ENCODE measurements around the gene HEATR1.
"Not testable (repeated sequence)": the region's sequence is repeated elsewhere in the genome, so short reads cannot be mapped to it uniquely, and the experiment has no call there.

HEATR1 gene

GRCh38 chr1:236618507-236618906, 14.2 kb upstream of the HEATR1 start:
- Histone ChIP-seq H3K4me3 (no peak overlapping the region), H3K27me3 (ENCODE audit: low read depth) (no peaks in the 10 kb centered on the region), H3K9me3 (peaks cover 2% of the 10 kb centered on the region; the same call in 1 of the 2 replicates), H3K4me1 (no peaks in the 10 kb centered on the region), H3K36me3 (replicated peaks) (no peaks in the 10 kb centered on the region)
- DNase-seq (ENCODE audit: low spot score in 2 of 2) = no peak
- in situ Hi-C loops (cut with MboI; ENCODE audit: low sequenced_read_pairs) = loop anchor here (25.0 kb wide), 2 partner anchors 244 to 944 kb away; no protein-coding TSS in a partner anchor

GRCh38 chr1:236615399-236616148, 11.3 kb upstream of the HEATR1 start:
- Histone ChIP-seq H3K4me3 (no peak overlapping the region), H3K4me1 (no peaks in the 10 kb centered on the region), H3K36me3 (replicated peaks) (no peaks in the 10 kb centered on the region), H3K27me3 (ENCODE audit: low read depth) (peaks cover 6% of the 10 kb centered on the region; the same call in 1 of the 2 replicates), H3K9me3 (no peaks in the 10 kb centered on the region)
- DNase-seq (ENCODE audit: low spot score in 2 of 2) = no peak
- in situ Hi-C loops (cut with MboI; ENCODE audit: low sequenced_read_pairs) = loop anchor here (25.0 kb wide), 2 partner anchors 247 to 947 kb away; no protein-coding TSS in a partner anchor

- no peak for DNase-seq (ENCODE audit: low spot score in 2 of 2)
- peaks cover 6% of the 10 kb centered on the region; the same call in 1 of the 2 replicates for H3K27me3 ChIP-seq (ENCODE audit: low read depth)
- in situ Hi-C loops (cut with MboI; ENCODE audit: low sequenced_read_pairs) = loop anchor here (25.0 kb wide), 2 partner anchors 250 to 950 kb away; no protein-coding TSS in a partner anchor
- H3K9me3 ChIP-seq = no peaks in the 10 kb centered on the region
- H3K4me1 ChIP-seq = no peaks in the 10 kb centered on the region
- H3K4me3 ChIP-seq = no peak overlapping the region
- H3K36me3 ChIP-seq (replicated peaks) = no peaks in the 10 kb centered on the region
Measured at GRCh38 chr1:236612349-236612748, 8.0 kb upstream of the HEATR1 start.

GRCh38 chr1:236608930-236609726, 4.8 kb upstream of the HEATR1 start:
- Histone ChIP-seq H3K36me3 (replicated peaks) (no peaks in the 10 kb centered on the region), H3K4me1 (peaks cover 3% of the 10 kb centered on the region; the same call in 1 of the 2 replicates), H3K9me3 (no peaks in the 10 kb centered on the region), H3K4me3 (no peak overlapping the region), H3K27me3 (ENCODE audit: low read depth) (peaks cover 6% of the 10 kb centered on the region; the same call in 1 of the 2 replicates)
- in situ Hi-C loops (cut with MboI; ENCODE audit: low sequenced_read_pairs) = loop anchor here (25.0 kb wide), 2 partner anchors 253 to 953 kb away; no protein-coding TSS in a partner anchor
- DNase-seq (ENCODE audit: low spot score in 2 of 2) = peak; percentile 51 to 81

GRCh38 chr1:236607597-236607996, 3.3 kb upstream of the HEATR1 start:
- H3K27me3 ChIP-seq (ENCODE audit: low read depth); H3K9me3 ChIP-seq; H3K4me1 ChIP-seq; H3K4me3 ChIP-seq; H3K36me3 ChIP-seq (replicated peaks); DNase-seq (ENCODE audit: low spot score in 2 of 2): not testable (repeated sequence)
- in situ Hi-C loops (cut with MboI; ENCODE audit: low sequenced_read_pairs) = loop anchor here (25.0 kb wide), 2 partner anchors 255 to 955 kb away; no protein-coding TSS in a partner anchor

- no peak for DNase-seq (ENCODE audit: low spot score in 2 of 2)
- Histone ChIP-seq H3K27me3 (ENCODE audit: low read depth) (no peaks in the 10 kb centered on the region), H3K36me3 (replicated peaks) (peaks cover 16% of the 10 kb centered on the region), H3K9me3 (no peaks in the 10 kb centered on the region), H3K4me3 (peak overlapping the region; percentile 84), H3K4me1 (peaks cover 9% of the 10 kb centered on the region)
- in situ Hi-C loops (cut with MboI; ENCODE audit: low sequenced_read_pairs) = loop anchor here (25.0 kb wide), 2 partner anchors 257 to 957 kb away; no protein-coding TSS in a partner anchor
Measured at GRCh38 chr1:236604905-236605806, 840 bp upstream of the HEATR1 start.

GRCh38 chr1:236602171-236602570, 2.1 kb downstream of the HEATR1 start:
- in situ Hi-C loops (cut with MboI; ENCODE audit: low sequenced_read_pairs) = loop anchor here (25.0 kb wide), 2 partner anchors 260 to 960 kb away; no protein-coding TSS in a partner anchor
- DNase-seq (ENCODE audit: low spot score in 2 of 2) = no peak
- H3K4me1 ChIP-seq = peaks cover 9% of the 10 kb centered on the region
- H3K36me3 ChIP-seq (replicated peaks) = peaks cover 37% of the 10 kb centered on the region
- H3K27me3 ChIP-seq (ENCODE audit: low read depth) = no peaks in the 10 kb centered on the region
- no peaks in the 10 kb centered on the region for H3K9me3 ChIP-seq
- no peak overlapping the region for H3K4me3 ChIP-seq

GRCh38 chr1:236590553-236591150, 13.7 kb downstream of the HEATR1 start:
- no peak for DNase-seq (ENCODE audit: low spot score in 2 of 2)
- in situ Hi-C loops (cut with MboI; ENCODE audit: low sequenced_read_pairs) = no loop called here
- Histone ChIP-seq H3K9me3 (no peaks in the 10 kb centered on the region), H3K27me3 (ENCODE audit: low read depth) (no peaks in the 10 kb centered on the region), H3K4me1 (no peaks in the 10 kb centered on the region), H3K4me3 (no peak overlapping the region), H3K36me3 (replicated peaks) (peaks cover 77% of the 10 kb centered on the region)

GRCh38 chr1:236589531-236589930, 14.8 kb downstream of the HEATR1 start:
- H3K9me3 ChIP-seq = no peaks in the 10 kb centered on the region
- peaks cover 77% of the 10 kb centered on the region for H3K36me3 ChIP-seq (replicated peaks)
- H3K4me3 ChIP-seq = no peak overlapping the region
- H3K27me3 ChIP-seq (ENCODE audit: low read depth) = no peaks in the 10 kb centered on the region
- in situ Hi-C loops (cut with MboI; ENCODE audit: low sequenced_read_pairs) = no loop called here
- no peak for DNase-seq (ENCODE audit: low spot score in 2 of 2)
- no peaks in the 10 kb centered on the region for H3K4me1 ChIP-seq

GRCh38 chr1:236581528-236581927, 22.8 kb downstream of the HEATR1 start:
- Histone ChIP-seq H3K4me1 (peaks cover 14% of the 10 kb centered on the region), H3K4me3 (no peak overlapping the region), H3K27me3 (ENCODE audit: low read depth) (no peaks in the 10 kb centered on the region), H3K9me3 (no peaks in the 10 kb centered on the region), H3K36me3 (replicated peaks) (peaks cover 71% of the 10 kb centered on the region)
- in situ Hi-C loops (cut with MboI; ENCODE audit: low sequenced_read_pairs) = no loop called here
- no peak for DNase-seq (ENCODE audit: low spot score in 2 of 2)

GRCh38 chr1:236580404-236580803, 23.9 kb downstream of the HEATR1 start:
- H3K9me3 ChIP-seq; in situ Hi-C loops (cut with MboI; ENCODE audit: low sequenced_read_pairs); H3K27me3 ChIP-seq (ENCODE audit: low read depth); DNase-seq (ENCODE audit: low spot score in 2 of 2); H3K4me3 ChIP-seq: not testable (repeated sequence)
- peaks cover 14% of the 10 kb centered on the region for H3K4me1 ChIP-seq
- peaks cover 68% of the 10 kb centered on the region for H3K36me3 ChIP-seq (replicated peaks)

- Histone ChIP-seq H3K9me3 (no peaks in the 10 kb centered on the region), H3K4me3 (no peak overlapping the region), H3K27me3 (ENCODE audit: low read depth) (no peaks in the 10 kb centered on the region), H3K4me1 (peaks cover 14% of the 10 kb centered on the region), H3K36me3 (replicated peaks) (peaks cover 65% of the 10 kb centered on the region)
- DNase-seq (ENCODE audit: low spot score in 2 of 2) = no peak
- in situ Hi-C loops (cut with MboI; ENCODE audit: low sequenced_read_pairs) = no loop called here
Measured at GRCh38 chr1:236578661-236579060, 25.7 kb downstream of the HEATR1 start.

GRCh38 chr1:236577041-236577440, 27.3 kb downstream of the HEATR1 start:
- Histone ChIP-seq H3K36me3 (replicated peaks) (peaks cover 69% of the 10 kb centered on the region), H3K4me1 (peaks cover 14% of the 10 kb centered on the region)
- DNase-seq (ENCODE audit: low spot score in 2 of 2); H3K27me3 ChIP-seq (ENCODE audit: low read depth); in situ Hi-C loops (cut with MboI; ENCODE audit: low sequenced_read_pairs); H3K4me3 ChIP-seq; H3K9me3 ChIP-seq: not testable (repeated sequence)

Data from HAP-1 (cell line).